HepG2 (cell line): ENCODE data around the gene PIGZ. TPM values are rescaled to one million over a fixed set of nuclear protein-coding genes. Genes with fewer than 3 reads are reported as not detected.
A peak's percentile ranks its signal among the peaks of the same experiment; 100 is the strongest.

Experiments
- ATAC-seq: fragments of 200-7000 bp; cut with Tn5 transposase; 3 replicates; pipeline ENCODE4 v1.9.1; 2020; ENCODE audit warnings: mild to moderate bottlenecking, moderate library complexity
- BruUV-seq: library from RNA; stranded (reverse); fragments of 400-500 nt; replicated peaks from 2 replicates; lab custom pipeline; 2021; lab: Mats Ljungman, UMichigan
- CTCF ChIA-PET: fragments of 300-600 bp; formaldehyde crosslinking; extraction: SDS; loops from one replicate; lab custom pipeline; 2021; ENCODE audit warnings: low total read pairs, inconsistent platforms, low intra/inter-chr PET ratio; lab: Yijun Ruan, JAX
- POLR2A ChIA-PET: fragments of 350-600 bp; sonication (Branson Sonifier 250); formaldehyde crosslinking; loops from one replicate; lab custom pipeline; 2020; ENCODE audit warnings: antibody characterized with exemption, inconsistent platforms; lab: Yijun Ruan, JAX
- DNase-seq: peaks from one replicate; pipeline ENCODE4 v3.0.0-alpha.2; 2015; ENCODE audit warnings: low spot score
- FAIRE-seq: peaks from 3 replicates; lab custom pipeline; 2011; peaks lifted over from hg19 to GRCh38; lab: Jason Lieb, UNC
- H2AFZ ChIP-seq: one replicate; pipeline ENCODE4 v1.6.1; 2011; ENCODE audit warnings: low read length, inconsistent platforms
- H3K27ac ChIP-seq: fragments of 300-600 bp; 3 replicates; pipeline ENCODE4 v1.8.0; 2011; ENCODE audit warnings: mixed run types, mild to moderate bottlenecking, mixed read lengths, low read length, inconsistent platforms; ENCODE audit not compliant: insufficient read depth; ENCODE audit errors: extremely low read length
- H3K27me3 ChIP-seq, 2 experiments: fragments of 200-600 bp in 1 of 2; 2 replicates in 1 of 2; 3 replicates in 1 of 2; pipeline versions ENCODE4 v1.6.0 to v1.8.0; 2011; ENCODE audit warnings: low read length in 2 of 2, mild to moderate bottlenecking in 2 of 2, moderate library complexity in 2 of 2, inconsistent platforms in 1 of 2; ENCODE audit not compliant: insufficient read depth in 2 of 2, control insufficient read depth in 1 of 2
- H3K36me3 ChIP-seq, 2 experiments: fragments of 200-600 bp in 1 of 2; replicated peaks in 1 of 2; 2 replicates in 1 of 2; 3 replicates in 1 of 2; pipeline versions ENCODE4 v1.5.1 to v1.8.0; 2011; ENCODE audit warnings: low read length in 2 of 2, inconsistent platforms in 1 of 2; ENCODE audit not compliant: insufficient read depth in 2 of 2, control insufficient read depth in 1 of 2
- H3K4me1 ChIP-seq: 2 replicates; pipeline ENCODE4 v1.5.1; 2012; ENCODE audit warnings: low read length, inconsistent platforms; ENCODE audit not compliant: insufficient read depth
- H3K4me2 ChIP-seq: 2 replicates; pipeline ENCODE4 v1.6.0; 2011; ENCODE audit warnings: low read depth, low read length, inconsistent platforms
- H3K4me3 ChIP-seq, 3 experiments: fragments of 200-600 bp in 1 of 3; sonication (generic), shearing (Covaris generic) in 1 of 3; replicated peaks in 1 of 3; 2 replicates each; pipeline ENCODE4 v1.5.1; 2011 to 2016; ENCODE audit warnings: low read length in 3 of 3, inconsistent platforms in 2 of 3, low read depth in 2 of 3, mild to moderate bottlenecking in 2 of 3, control low read depth in 1 of 3, mixed read lengths in 1 of 3; ENCODE audit not compliant: insufficient read depth in 1 of 3
- H3K79me2 ChIP-seq: one replicate; pipeline ENCODE4 v1.6.1; 2011; ENCODE audit warnings: low read length, inconsistent platforms; ENCODE audit not compliant: insufficient read depth
- H3K9ac ChIP-seq: 2 replicates; pipeline ENCODE4 v1.6.0; 2011; ENCODE audit warnings: mild to moderate bottlenecking, low read depth, low read length, inconsistent platforms; ENCODE audit not compliant: insufficient read depth
- H3K9me3 ChIP-seq: 2 replicates; pipeline ENCODE4 v1.5.1; 2012; ENCODE audit warnings: mild to moderate bottlenecking, low read length
- H4K20me1 ChIP-seq: 2 replicates; pipeline ENCODE4 v1.6.0; 2011; ENCODE audit warnings: inconsistent platforms, mild to moderate bottlenecking, low read length, moderate library complexity; ENCODE audit not compliant: insufficient read depth
- ARID3A ChIP-seq: IDR thresholded peaks from 2 replicates; pipeline ENCODE4 v1.6.1; 2012; ENCODE audit warnings: low read depth, low read length, improper control_type of control experiment
- ARID5B ChIP-seq: IDR thresholded peaks from 2 replicates; pipeline ENCODE4 v1.4.0; 2020; ENCODE audit warnings: mild to moderate bottlenecking, missing genetic modification reagents
- CENPT ChIP-seq: sonication (generic); formaldehyde crosslinking; IDR thresholded peaks from 2 replicates; pipeline ENCODE4 v1.8.0; 2022; ENCODE audit warnings: low read depth, mild to moderate bottlenecking, moderate library complexity, missing genetic modification reagents
- MBD4 ChIP-seq: IDR thresholded peaks from 2 replicates; pipeline ENCODE4 v1.6.1; 2012; ENCODE audit warnings: low read length, inconsistent platforms, borderline replicate concordance
- PBX2 ChIP-seq: IDR thresholded peaks from 2 replicates; pipeline ENCODE4 v1.6.1; 2016; ENCODE audit warnings: control low read depth
- POGZ ChIP-seq: sonication (generic); formaldehyde crosslinking; IDR thresholded peaks from 2 replicates; pipeline ENCODE4 v1.4.0; 2020; ENCODE audit warnings: mild to moderate bottlenecking, missing genetic modification reagents
- RNF2 ChIP-seq: fragments of 450-650 bp; conservative IDR thresholded peaks from 2 replicates; pipeline ENCODE4 v1.6.1; 2016; ENCODE audit warnings: low read depth
- ZNF225 ChIP-seq: sonication (generic); formaldehyde crosslinking; IDR thresholded peaks from 2 replicates; pipeline ENCODE4 v1.4.0; 2020; ENCODE audit warnings: mild to moderate bottlenecking, missing genetic modification reagents
- ZNF275 ChIP-seq: sonication (generic); formaldehyde crosslinking; IDR thresholded peaks from 2 replicates; pipeline ENCODE4 v1.8.0; 2022; ENCODE audit warnings: missing genetic modification reagents, mild to moderate bottlenecking, inconsistent platforms, borderline replicate concordance
- ZNF841 ChIP-seq: sonication (generic); formaldehyde crosslinking; IDR thresholded peaks from 2 replicates; pipeline ENCODE4 v1.8.1; 2023; ENCODE audit warnings: missing genetic modification reagents, borderline replicate concordance
- WGBS: methylation state at CpG from one replicate; pipeline ENCODE4 v1.1.6; 2017; ENCODE audit warnings: low lambda C conversion rate; 5-methylcytosine and 5-hydroxymethylcytosine counted together
- in situ Hi-C: cut with HindIII; loops from 2 replicates; pipeline ENCODE4 v1.10.0; 2017; ENCODE audit warnings: low pct_unique_long_range_greater_than_20kb; ENCODE audit not compliant: extremely low pct_ligation_motif_present
- intact Hi-C: fragments of 100-400 bp; cut with micrococcal nuclease; formaldehyde crosslinking; loops from one replicate; pipeline ENCODE4 v1.10.0; 2022; ENCODE audit not compliant: unreplicated experiment
- polyA plus RNA-seq, 8 experiments: library from polyadenylated mRNA; depleted of rRNA in 3 of 8; stranded (reverse) in 7 of 8; unstranded in 1 of 8; fragments of >200 nt; fragmentation: Illumina TruSeq in 4 of 8; extraction: Trizol in 4 of 8; gene quantifications; 2 replicates each; pipeline versions ENCODE4 v1.2.1 to v1.2.3, GENCODE V29; 2011 to 2016; ENCODE audit warnings: low read depth in 4 of 8, missing spikeins in 1 of 8, mixed read lengths in 1 of 8; ENCODE audit not compliant: insufficient read depth in 1 of 8
- total RNA-seq, 5 experiments: library from RNA; depleted of rRNA; stranded (reverse); fragments of >200 nt; fragmentation: Illumina TruSeq; extraction: Trizol; gene quantifications; 2 replicates each; pipeline ENCODE4 v1.2.3, GENCODE V29; 2016; ENCODE audit warnings: low read depth in 1 of 5
- TF ChIP-seq, protein P1 (sequence below): sonication (generic); formaldehyde crosslinking; IDR thresholded peaks from 2 replicates; pipeline ENCODE4 v1.8.1; 2022; ENCODE audit warnings: low read depth, mild to moderate bottlenecking, missing genetic modification reagents

The PIGZ gene
- total and polyA plus RNA-seq, 2 of the 13 experiments (the other 11 are each of a cell fraction or from before 2014, with no cell fraction given): 4.7 to 60.5 TPM

DNA sequence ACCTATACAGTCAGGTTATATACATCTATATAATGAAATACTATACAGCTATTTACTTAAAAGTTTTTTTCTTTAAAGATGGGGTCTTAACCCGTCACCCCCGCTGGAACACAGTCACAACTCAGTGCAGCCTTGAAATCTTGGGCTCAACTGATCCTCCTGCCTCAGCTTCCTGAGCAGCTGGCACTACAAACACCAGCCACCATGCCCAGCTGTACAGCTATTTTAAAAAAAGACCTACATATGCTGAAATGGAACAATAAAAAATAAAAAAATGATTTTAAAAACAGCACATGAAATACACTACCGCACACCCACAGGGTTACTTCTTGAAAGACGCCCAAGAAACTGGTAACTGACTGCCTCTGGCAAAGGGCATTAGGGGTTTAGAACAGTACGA, 30.1 kb downstream of the PIGZ start:
- DNase-seq: no peak
- BruUV-seq: no TSS peak
- H3K79me2 ChIP-seq: peaks cover 47% of the 10 kb centered on the region
- peak overlapping the region; percentile 81 for H3K27ac ChIP-seq
- POLR2A ChIA-PET: no interaction called here
- no peak overlapping the region for H2AFZ ChIP-seq
- H3K9ac ChIP-seq: no peak overlapping the region
- H3K4me3 ChIP-seq: no peak overlapping the region
- no peaks in the 10 kb centered on the region for H3K9me3 ChIP-seq
- no peak for ATAC-seq
- WGBS: 99% methylated on average over 5 of the region's 5 CpGs
- intact Hi-C loops (no loop called here), in situ Hi-C loops (no loop called here)
- 0 out of 2 replicates have a peak overlapping the region, but pooled peaks have one; percentile 8 for H3K4me2 ChIP-seq
- H3K4me1 ChIP-seq: peaks cover 44% of the 10 kb centered on the region
- H3K36me3 ChIP-seq: peaks cover 13 to 48% of the 10 kb centered on the region in 2 experiments
- no peaks in the 10 kb centered on the region; the same call in 1 of the 2 replicates for H4K20me1 ChIP-seq
- peaks cover 0 to 3% of the 10 kb centered on the region in 2 experiments; a peak in 2 of 5 replicates for H3K27me3 ChIP-seq
- FAIRE-seq: no peak
- CTCF ChIA-PET: no interaction called here
- TF ChIP-seq POGZ (CRISPR knock-in tag) (no peak), ARID3A (no peak), ZNF841 (CRISPR knock-in tag) (no peak), ARID5B (CRISPR knock-in tag) (no peak), RNF2 (no peak), CENPT (CRISPR knock-in tag) (no peak), ZNF275 (CRISPR knock-in tag) (no peak), PBX2 (CRISPR knock-in tag) (no peak), ZNF225 (CRISPR knock-in tag) (no peak), MBD4 (0 out of 2 replicates have a peak, but pooled peaks have one; percentile 35)
- TF ChIP-seq, protein P1, sequence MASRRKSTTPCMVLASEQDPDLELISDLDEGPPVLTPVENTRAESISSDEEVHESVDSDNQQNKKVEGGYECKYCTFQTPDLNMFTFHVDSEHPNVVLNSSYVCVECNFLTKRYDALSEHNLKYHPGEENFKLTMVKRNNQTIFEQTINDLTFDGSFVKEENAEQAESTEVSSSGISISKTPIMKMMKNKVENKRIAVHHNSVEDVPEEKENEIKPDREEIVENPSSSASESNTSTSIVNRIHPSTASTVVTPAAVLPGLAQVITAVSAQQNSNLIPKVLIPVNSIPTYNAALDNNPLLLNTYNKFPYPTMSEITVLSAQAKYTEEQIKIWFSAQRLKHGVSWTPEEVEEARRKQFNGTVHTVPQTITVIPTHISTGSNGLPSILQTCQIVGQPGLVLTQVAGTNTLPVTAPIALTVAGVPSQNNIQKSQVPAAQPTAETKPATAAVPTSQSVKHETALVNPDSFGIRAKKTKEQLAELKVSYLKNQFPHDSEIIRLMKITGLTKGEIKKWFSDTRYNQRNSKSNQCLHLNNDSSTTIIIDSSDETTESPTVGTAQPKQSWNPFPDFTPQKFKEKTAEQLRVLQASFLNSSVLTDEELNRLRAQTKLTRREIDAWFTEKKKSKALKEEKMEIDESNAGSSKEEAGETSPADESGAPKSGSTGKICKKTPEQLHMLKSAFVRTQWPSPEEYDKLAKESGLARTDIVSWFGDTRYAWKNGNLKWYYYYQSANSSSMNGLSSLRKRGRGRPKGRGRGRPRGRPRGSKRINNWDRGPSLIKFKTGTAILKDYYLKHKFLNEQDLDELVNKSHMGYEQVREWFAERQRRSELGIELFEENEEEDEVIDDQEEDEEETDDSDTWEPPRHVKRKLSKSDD (CRISPR knock-in tag): no peak
